GM10248 (cell line): ENCODE measurements around the gene CNTN4.

Experiments used
- CTCF ChIA-PET: fragments of 300-600 bp; sonication (Branson Sonifier 250); formaldehyde crosslinking; extraction: SDS; loops from one replicate; lab custom pipeline; 2021; ENCODE audit warnings: antibody characterized with exemption; lab: Yijun Ruan, JAX
- POLR2A ChIA-PET: fragments of 350-650 bp; sonication (Branson Sonifier 250); formaldehyde crosslinking; extraction: SDS; loops from one replicate; lab custom pipeline; 2020; ENCODE audit warnings: antibody characterized with exemption; lab: Yijun Ruan, JAX
- DNase-seq: peaks from one replicate; pipeline ENCODE4 v3.0.0; 2012; ENCODE audit errors: extremely low spot score
- TF ChIP-seq, protein P1 (sequence below): IDR thresholded peaks from 2 replicates; pipeline ENCODE4 v1.5.1; 2012; ENCODE audit warnings: mild to moderate bottlenecking, low read depth; ENCODE audit errors: extremely low read depth, missing control alignments, control extremely low read depth

CNTN4 gene

DNA sequence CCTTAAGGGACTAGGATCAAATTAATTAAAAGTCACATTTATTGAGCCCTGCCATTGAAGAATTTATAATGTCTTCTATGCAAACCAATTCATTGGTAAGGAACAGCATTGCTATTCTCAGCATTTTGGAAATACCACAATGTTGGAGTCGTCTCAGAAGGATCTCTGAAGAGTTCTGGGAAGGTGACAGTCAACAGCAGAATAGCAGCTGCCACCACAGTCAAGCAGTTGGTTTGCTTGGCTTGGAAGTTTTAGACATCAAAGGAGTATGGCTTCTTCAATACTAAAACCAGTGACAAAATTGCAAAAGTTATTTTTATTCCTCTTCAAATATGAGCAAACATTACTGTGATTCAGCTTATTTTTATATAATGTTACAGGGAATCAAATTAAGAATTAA lies 167.9 kb downstream of the CNTN4 start:
- no peak for DNase-seq
- POLR2A ChIA-PET: no interaction called here
- CTCF ChIA-PET: no interaction called here
- TF ChIP-seq, protein P1, sequence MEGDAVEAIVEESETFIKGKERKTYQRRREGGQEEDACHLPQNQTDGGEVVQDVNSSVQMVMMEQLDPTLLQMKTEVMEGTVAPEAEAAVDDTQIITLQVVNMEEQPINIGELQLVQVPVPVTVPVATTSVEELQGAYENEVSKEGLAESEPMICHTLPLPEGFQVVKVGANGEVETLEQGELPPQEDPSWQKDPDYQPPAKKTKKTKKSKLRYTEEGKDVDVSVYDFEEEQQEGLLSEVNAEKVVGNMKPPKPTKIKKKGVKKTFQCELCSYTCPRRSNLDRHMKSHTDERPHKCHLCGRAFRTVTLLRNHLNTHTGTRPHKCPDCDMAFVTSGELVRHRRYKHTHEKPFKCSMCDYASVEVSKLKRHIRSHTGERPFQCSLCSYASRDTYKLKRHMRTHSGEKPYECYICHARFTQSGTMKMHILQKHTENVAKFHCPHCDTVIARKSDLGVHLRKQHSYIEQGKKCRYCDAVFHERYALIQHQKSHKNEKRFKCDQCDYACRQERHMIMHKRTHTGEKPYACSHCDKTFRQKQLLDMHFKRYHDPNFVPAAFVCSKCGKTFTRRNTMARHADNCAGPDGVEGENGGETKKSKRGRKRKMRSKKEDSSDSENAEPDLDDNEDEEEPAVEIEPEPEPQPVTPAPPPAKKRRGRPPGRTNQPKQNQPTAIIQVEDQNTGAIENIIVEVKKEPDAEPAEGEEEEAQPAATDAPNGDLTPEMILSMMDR: no peak

GRCh38 chr3:2268779-2269178 lies 170.1 kb downstream of the CNTN4 start:
- TF ChIP-seq, protein P1: no peak
- DNase-seq: no peak
- ChIA-PET CTCF (no interaction called here), POLR2A (no interaction called here)

- CTCF ChIA-PET: interaction anchor here (1.6 kb wide), 1 partner anchor 12 kb away, joined by 3 read pairs; no protein-coding TSS in a partner anchor
- TF ChIP-seq, protein P1: no peak
- POLR2A ChIA-PET: no interaction called here
- no peak for DNase-seq
Observed at GRCh38 chr3:2274526-2274925, 175.9 kb downstream of the CNTN4 start.

DNA sequence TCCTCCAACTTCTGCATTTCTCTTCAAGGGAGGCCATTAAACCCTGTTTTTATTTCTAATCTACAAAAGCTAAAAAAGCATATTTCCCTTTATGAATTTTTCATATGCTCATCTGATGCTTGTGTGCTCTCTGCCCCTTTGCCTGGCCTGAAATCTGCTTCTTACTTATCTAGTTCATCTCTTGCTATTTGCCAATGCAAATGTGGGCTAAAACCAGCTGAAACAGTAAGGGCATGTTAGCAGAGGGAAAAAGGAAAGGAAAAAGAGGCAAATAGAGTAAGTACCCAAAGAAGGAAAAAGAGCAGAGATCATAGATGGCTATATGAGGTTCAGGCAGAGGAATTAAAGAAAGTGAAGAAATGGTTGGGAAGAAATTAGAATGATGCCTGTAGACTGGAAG lies 185.2 kb downstream of the CNTN4 start:
- TF ChIP-seq, protein P1: no peak
- no peak for DNase-seq
- CTCF ChIA-PET: no interaction called here
- POLR2A ChIA-PET: no interaction called here

DNA sequence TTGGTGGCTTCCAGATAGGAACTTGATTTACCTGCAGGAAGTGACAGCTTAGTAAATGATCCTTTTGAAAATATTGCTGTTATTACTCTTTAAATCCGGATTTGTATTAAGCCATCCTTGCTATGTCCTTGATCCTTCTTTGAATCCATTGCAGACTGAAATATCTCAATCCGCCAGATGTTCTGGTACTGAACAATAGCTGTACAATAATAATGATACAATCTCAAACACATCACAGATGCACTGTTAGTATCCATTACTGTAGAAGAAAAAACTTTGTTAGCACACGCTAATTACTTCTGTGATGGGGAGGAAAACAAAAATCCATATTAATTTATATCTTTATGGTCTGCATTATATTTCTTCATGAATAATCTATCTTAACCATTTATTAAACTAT lies 202.3 kb downstream of the CNTN4 start:
- POLR2A ChIA-PET: no interaction called here
- CTCF ChIA-PET: interaction anchor here (1.0 kb wide), 1 partner anchor 20 kb away, joined by 3 read pairs; no protein-coding TSS in a partner anchor
- DNase-seq: no peak
- TF ChIP-seq, protein P1: no peak

- POLR2A ChIA-PET: no interaction called here
- CTCF ChIA-PET: interaction anchor here (1.0 kb wide), 1 partner anchor 20 kb away, joined by 3 read pairs; no protein-coding TSS in a partner anchor
Observed at GRCh38 chr3:2301361-2301760, 202.7 kb downstream of the CNTN4 start.

More at GRCh38 chr3:2301361-2301760, 202.7 kb downstream of the CNTN4 start:
- no peak for DNase-seq
- TF ChIP-seq, protein P1: no peak
